PC-9 (cell line): Measurements from ENCODE around the gene EVI5.

Experiments
- EZH2 ChIP-seq: fragments of 200-600 bp; sonication (generic); IDR thresholded peaks from 2 replicates; pipeline ENCODE4 v1.8.0; 2017; ENCODE audit warnings: antibody characterized with exemption, low read depth
- TF ChIP-seq, protein P1 (sequence below): fragments of 200-600 bp; sonication (generic); conservative IDR thresholded peaks from 2 replicates; pipeline ENCODE4 v1.6.1; 2017; ENCODE audit warnings: mixed run types, antibody characterized with exemption, mild to moderate bottlenecking, moderate library complexity

GRCh38 chr1:92691925-92692324 lies 93.0 kb downstream of the EVI5 start:
- TF ChIP-seq, protein P1, sequence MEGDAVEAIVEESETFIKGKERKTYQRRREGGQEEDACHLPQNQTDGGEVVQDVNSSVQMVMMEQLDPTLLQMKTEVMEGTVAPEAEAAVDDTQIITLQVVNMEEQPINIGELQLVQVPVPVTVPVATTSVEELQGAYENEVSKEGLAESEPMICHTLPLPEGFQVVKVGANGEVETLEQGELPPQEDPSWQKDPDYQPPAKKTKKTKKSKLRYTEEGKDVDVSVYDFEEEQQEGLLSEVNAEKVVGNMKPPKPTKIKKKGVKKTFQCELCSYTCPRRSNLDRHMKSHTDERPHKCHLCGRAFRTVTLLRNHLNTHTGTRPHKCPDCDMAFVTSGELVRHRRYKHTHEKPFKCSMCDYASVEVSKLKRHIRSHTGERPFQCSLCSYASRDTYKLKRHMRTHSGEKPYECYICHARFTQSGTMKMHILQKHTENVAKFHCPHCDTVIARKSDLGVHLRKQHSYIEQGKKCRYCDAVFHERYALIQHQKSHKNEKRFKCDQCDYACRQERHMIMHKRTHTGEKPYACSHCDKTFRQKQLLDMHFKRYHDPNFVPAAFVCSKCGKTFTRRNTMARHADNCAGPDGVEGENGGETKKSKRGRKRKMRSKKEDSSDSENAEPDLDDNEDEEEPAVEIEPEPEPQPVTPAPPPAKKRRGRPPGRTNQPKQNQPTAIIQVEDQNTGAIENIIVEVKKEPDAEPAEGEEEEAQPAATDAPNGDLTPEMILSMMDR = no peak
- no peak for TF ChIP-seq EZH2
